COLO668 (cell line): ENCODE data around the gene SPHK1.
"Not testable (repeated sequence)": the region's sequence is repeated elsewhere in the genome, so short reads cannot be mapped to it uniquely, and the experiment has no call there.

ENCODE experiments used
- DNase-seq: peaks from one replicate; lab custom pipeline; 2025; ENCODE audit not compliant: unreplicated experiment; lab: John Stamatoyannopoulos, UW

Gene SPHK1, protein sequence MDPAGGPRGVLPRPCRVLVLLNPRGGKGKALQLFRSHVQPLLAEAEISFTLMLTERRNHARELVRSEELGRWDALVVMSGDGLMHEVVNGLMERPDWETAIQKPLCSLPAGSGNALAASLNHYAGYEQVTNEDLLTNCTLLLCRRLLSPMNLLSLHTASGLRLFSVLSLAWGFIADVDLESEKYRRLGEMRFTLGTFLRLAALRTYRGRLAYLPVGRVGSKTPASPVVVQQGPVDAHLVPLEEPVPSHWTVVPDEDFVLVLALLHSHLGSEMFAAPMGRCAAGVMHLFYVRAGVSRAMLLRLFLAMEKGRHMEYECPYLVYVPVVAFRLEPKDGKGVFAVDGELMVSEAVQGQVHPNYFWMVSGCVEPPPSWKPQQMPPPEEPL

DNA sequence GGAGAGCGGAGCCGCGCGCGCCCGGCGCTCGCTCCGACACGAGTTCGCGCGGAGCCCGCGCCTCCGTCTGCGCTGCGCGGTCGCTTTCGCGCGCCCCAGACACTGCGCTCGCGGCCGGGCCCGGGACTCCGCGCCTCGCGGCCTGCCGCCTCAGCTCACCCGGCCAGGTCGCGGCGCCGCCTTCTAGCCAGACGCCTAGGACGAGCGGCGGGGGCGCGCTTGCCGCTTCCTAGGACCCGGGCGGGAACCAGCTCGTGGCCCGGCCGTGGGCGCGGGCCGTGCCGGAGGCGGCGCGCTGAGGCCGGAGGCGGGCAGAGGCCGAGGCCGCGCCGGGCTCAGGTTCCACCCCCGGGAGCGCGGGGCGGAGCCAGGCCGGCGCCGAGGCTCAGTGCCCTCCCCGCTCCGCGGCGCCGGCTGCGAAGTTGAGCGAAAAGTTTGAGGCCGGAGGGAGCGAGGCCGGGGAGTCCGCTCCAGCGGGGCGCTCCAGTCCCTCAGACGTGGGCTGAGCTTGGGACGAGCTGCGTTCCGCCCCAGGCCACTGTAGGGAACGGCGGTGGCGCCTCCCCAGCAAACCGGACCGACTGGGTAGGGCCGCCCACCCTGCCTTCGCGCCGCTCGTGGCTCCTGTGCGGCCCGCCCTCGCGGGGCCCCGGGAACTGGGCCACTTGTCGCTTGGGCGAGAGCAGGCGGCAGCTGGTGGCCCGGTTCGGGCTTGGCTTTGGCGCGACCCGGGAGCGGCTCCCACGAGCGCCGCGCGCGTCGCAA is at the start of gene SPHK1:
SPHK1 (plus strand) TSS at position 388 of the 765 bp plus-strand sequence. CDS start 1,036 bp downstream, outside the sequence.
- peak; percentile 65 for DNase-seq

DNA sequence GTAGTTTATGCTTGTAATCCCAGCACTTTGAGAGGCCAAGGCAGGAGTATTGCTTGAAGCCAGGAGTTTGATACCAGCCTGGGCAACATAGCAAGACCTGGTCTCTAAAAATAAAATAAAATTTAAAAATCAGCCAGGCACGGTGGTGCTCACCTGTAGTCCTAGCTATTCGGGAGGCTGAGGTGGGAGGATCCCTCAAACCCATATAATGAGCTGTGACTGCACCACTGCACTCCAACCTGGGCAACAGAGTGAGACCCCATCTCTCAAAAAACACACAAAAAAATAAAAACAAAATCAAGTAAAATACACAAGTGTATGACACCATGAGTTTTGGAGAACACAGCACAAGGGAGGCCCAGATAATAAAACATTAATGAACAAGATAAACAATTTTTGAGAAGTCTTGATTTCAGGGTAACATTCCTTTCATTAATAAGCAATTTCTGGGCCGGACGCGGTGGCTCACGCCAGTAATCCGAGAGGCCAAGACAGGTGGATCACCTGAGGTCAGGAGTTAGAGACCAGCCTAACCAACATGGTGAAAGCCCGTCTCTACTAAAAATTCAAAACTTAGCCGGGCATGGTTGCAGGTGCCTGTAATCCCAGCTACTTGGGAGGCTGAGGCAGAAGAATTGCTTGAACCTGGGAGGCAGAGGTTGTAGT is 48.6 kb upstream of the SPHK1 start:
- DNase-seq = no peak

DNA sequence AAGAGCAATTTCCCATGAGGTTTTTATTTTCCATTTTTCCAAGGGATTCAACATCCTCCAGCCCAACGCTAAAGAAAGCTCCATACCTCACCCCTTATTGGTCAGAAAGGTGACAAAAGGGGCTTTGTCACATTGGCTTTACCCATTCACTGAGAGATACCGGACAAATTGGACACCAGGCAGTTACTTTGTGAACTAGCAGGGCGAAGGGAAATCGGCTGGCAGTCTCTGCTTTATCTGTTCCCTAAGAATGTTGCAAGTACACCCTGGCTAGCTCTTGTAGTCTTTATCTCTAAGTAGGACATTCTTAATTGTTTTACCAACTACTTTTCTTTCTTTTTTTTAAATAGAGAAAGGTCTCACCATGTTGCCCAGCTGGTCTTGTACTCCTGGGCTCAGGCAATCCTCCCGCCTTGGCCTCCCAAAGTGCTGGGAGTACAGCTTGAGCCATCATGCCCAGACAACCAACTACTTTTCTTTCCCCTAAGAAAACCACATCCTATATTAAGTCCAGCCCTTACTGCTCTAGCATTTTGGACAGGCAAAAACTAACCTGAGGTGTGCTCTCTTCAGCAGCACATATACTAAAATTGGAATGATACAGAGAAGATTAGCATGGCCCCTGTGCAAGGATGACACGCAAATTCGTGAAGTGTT is 47.5 kb upstream of the SPHK1 start:
- DNase-seq = no peak

DNA sequence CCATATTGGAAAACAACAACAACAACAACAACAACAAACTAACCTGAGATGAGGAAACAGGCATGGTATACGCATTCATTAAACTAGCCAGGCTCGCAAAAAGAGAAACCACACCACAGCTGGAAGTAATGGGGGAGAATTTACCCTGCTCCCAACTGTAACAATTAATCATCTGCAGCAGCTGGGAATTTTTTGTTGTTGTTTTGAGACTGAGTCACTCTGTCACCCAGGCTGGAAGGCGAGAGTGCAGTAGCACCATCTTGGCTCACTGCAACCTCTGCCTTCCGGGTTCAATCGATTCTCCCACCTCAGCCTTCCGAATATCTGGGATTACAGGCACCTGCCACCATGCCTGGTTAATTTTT is 47.0 kb upstream of the SPHK1 start:
- no peak for DNase-seq

DNA sequence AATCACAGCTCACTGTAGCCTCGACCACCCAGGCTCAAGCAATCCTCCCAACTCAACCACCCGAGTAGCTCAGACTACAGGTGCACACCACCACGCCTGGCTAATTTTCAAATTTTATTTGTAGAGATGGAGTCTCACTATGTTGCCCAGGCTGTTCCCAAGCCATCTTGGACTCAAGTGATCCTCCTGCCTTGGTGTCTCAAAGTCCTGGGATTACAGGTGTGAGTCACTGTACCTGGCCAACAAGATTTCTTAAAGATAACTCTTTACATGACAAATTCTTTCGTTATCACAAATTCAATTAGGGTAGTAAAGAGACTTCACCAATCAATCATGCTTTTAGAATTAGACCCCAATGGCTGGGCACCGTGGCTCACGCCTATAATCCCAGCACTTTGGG is 43.1 kb upstream of the SPHK1 start:
- DNase-seq = no peak

DNA sequence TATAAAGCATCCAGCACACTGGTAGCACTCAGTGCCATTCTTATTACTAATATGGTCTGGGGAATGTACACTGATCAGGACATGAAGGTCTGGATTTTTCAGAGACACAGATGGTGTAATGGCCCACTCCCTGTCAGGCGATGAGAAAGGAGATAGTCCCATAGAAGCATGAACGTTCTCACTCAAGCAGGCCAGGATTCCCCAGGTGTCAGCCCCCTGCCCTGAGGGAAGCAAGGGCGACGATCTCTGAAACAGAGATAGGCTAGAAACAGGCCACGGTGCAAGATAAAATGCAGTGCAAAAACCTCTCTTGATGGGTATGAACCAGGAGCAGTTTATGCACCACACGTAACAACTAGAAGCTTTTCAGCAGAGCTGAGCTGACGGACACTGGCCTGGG is 41.3 kb upstream of the SPHK1 start:
- no peak for DNase-seq

DNA sequence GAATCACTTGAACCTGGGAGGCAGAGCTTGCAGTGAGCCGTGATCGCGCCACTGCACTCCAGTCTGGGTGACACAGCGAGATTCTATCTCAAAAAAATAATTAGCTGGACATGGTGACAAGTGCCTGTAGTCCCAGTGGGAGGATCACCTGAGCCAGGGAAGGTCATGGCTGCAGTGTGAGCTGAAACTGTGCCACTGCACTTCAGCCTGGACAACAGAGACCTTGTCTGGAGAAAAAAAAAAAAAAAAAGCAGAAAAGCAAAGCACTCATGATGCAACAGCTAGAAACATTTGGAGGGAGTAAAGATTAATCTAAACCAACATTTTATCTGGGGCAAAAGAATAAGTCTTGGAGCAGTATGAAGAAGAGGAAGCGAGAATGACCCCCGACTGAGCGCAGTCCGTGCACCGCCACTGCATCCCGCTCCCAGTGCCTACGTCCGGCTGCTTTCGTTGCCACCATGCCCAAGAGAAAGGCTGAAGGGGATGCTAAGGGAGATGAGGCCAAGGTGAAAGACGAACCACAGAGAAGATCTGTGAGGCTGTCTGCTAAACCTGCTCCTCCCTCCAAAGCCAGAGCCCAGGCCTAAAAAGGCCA is 38.9 kb upstream of the SPHK1 start:
- DNase-seq = no peak

DNA sequence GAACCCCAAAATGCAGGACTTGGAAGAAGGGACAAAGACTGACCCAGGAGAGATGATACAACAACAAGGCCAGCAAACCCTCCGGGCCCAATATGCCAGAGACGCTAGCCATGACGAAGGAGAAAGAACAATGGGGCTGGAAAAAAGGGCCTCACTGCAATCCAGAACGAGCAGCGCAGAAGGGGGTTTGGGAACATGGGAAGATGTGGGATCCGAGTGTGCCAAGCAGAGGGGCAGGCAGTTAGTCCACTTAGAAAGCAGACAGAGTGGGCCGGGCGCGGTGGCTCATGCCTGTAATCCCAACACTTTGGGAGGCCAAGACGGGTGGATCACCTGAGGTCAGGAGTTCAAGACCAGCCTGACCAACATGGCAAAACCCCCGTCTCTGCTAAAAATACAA is 37.5 kb upstream of the SPHK1 start:
- not testable (repeated sequence) for DNase-seq

DNA sequence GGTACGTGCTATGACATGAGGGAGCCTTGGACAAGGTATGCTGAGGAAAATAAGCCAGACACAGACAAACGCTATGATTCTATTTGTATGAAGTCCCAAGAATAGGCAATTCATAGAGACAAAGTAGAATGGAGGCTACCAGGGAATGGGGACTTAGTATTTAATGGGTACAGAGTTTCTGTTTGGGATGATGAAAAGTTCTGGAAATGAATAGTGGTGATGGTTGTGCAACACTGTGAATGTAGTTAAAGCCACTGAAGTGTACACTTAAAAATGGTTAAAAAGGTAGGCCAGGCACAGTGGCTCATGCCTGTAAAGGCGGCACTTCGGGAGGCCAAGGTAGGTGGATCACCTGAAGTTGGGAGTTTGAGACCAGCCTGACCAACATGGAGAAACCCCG is 33.9 kb upstream of the SPHK1 start:
- no peak for DNase-seq

DNA sequence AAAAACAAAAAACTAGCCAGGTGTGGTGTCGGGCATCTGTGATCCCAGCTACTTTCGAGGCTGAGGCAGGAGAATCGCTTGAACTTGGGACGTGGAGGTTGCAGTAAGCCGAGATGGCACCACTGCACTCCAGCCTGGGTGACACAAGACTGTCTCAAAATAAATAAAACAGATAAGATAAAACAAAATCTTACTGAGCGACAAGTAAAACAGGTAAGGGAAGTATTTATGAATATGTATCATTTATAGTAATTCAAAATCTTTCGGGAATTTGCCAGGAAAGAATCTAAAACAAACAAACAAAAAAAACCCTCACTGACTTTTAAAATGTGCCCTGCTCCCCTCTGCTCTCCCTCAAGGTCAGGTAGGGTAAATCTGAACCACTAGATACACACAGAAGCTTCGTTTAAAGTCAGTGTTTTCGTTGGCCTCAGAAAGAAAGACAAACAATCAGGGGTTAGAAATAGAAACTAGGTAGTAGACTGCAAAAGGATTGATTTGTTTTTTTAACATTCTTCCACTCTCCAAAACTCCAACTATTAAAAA is 32.8 kb upstream of the SPHK1 start:
- DNase-seq = no peak

DNA sequence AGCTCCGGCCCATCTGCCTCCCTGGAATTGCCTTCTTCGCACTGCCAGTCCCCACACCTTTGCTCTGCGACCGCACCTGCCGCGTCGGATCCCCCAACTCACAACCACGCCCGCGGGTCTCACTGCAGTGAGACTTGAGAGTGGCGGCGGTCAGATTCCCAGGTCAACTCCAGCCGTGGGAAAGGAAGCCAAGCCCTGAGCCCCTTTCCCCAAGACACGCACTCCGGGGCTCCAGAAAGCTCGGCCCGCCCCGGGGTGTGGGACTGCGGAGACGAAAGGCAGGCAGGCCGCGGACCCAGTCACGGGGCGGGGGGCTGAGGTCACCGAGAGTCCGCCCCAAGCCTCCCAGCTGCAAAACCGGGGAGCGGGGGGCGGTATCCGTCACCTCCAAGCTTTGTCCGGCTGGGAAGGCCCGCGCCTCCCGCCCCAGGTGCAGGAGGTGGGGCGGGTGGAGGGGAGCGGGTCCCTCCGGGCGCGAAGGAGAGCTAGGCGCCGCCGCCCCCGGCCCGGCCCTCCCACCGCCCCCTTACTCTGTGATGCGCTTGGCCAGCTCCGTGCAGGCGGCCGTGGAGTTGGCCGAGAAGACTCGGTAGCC is 31.3 kb upstream of the SPHK1 start:
- DNase-seq = peak; percentile 37

DNA sequence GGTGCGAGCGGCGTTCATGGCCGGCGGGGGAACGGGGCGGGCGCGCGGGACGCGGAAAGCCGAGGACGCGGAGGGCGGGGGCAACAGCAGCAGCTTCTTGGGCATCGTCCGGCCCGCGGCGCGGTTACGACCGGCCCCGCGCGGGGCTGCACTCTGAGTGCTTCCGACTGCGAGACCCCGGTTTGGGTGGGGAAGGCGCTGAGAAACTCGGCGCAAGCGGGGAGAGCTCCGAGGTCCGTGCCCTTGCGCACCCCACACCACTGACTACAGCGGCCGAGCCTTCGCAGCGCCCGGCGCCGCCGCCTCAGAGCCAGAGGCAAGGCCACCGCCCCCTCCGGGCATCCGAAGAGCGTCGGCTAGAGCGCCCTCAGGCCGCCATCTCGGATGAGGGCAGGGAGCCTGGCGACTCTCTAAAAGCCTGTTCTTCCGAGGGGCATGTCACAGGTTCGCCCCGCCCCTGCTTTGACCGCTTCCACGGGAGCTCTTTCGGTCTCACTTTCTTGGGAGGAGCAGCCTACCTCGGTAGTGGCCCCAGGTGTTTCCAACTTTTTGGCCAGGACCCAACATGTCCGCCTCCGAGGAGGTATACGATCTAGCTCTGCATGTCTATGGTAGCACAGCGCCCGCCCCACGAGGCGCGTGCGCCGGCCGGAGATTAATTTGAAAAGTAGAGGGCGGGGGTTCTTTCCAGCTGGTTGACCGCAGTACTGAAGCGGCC is 30.7 kb upstream of the SPHK1 start, which contains the start of gene PRPSAP1:
PRPSAP1 (minus strand) TSS at position 318 of the 718 bp plus-strand sequence; CDS start at position 105, 213 bp downstream.
- peak; percentile 89 for DNase-seq

DNA sequence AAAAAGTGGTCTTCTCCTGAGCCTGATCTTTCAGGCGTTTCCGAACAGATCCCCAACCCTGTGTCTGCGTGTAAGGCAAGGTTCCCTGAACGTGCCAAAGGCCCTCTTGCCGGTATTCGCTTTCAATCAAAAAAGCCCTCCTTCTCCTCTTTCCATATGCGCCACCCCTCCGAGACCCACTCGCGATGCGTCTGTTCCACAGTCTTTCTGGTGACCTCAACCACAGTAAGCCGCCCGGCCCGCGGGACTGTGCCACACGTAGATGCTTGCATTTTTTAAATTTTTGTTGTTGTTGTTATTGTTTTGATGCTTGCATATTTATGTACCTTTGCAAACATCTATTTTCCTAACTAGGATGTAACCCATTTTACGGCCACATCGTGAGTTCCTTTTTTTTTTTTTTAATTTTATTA is 30.1 kb upstream of the SPHK1 start:
- no peak for DNase-seq

DNA sequence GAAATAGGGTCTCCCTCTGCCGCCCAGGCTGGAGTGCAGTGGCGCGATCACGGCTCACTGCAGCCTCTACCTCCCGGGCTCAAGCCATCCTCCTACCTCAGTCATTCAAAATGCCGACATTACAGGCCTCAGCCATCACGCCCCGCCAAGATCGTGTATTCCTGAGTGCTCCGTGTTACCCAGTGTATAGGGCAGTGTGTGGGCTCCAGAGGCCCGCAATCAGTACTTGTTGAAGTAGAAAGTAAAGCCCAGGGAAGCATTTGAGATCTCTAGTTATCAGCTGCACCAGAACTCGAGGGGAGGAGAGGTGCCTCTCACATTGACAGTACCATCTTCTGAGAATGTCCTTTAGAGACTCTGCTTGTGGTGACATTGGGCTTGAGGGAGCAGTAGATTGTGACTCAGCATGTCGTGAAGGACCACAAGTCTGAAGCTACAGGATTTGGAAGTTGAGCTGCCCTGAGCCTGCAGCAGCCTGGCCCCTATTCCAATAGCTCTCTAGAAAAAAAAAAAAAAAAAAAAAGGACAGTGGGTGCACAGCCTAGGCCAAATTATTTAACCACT is 29.6 kb upstream of the SPHK1 start:
- DNase-seq = no peak

DNA sequence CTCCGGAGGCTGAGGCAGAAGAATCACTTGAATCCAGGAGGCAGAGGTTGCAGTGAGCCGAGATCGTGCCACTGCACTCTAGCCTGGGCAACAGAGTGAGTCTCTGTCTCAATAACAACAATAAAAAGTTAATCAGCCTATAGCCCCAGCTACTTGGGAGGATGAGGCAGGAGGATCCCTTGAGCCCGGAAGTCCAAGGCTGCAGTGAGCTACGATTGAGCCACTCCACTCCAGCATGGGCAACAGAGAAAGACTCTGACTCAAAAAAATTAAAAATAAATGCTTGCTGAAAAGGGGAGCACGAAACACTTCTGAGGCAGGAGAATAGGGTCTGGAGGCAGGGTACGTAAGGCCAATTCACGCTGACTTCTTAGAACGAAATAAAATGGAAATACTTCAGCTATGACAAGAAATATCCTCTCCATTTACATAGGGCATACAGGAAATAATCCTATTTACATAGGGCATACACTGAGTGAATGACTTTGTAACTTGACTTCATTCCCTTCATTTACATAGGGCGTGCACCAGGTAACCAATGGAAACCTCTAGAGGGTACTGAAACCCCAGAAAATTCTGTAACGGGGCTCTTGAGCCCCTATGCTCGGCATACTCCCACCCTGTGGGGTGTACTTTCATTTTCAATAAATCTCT is 27.5 kb upstream of the SPHK1 start:
- DNase-seq = no peak

DNA sequence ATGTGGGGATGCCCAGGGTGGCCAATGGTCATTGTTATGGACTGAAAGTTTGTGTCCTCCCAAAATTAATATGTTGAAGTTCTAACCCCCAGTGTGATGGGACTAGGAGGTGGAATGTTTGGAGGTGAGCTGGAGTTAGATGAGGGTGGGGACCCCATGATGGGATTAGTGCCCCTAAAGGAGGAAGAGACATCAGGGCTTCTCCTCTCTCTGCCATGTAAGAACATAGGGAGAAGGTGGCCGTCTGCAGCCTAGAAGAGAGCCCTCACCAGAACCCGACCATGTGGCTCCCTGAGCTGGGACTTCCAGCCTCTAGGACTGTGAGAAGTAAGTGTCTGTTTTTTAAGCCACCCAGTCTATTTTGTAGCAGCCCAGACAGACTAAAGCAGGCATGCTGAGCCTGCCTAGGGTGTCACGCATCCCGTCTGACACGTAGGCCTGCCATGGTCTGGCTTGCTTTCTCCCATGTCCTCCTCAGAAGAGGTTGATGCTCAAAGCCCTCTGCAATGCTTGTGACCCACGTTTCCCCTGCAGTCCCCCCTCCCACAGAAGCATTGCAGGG is 26.7 kb upstream of the SPHK1 start:
- DNase-seq = no peak

DNA sequence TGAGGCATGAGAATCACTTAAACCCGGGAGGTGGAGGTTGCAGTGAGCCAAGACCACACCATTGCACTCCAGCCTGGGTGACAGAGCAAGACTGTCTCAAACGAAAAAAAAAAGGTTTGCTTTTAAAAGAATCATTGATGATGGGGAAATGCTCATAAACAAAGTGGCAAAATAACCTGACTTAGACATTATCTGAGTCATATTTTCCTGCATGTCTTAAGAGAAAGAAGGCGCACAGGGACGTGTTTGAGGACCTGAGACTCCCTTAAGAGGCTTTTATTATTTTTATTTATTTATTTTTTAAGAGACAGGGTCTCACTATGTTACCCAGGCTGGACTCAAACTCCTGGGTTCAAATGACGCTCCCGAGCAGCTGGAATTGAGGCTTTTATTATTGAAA is 25.0 kb upstream of the SPHK1 start:
- DNase-seq = no peak

DNA sequence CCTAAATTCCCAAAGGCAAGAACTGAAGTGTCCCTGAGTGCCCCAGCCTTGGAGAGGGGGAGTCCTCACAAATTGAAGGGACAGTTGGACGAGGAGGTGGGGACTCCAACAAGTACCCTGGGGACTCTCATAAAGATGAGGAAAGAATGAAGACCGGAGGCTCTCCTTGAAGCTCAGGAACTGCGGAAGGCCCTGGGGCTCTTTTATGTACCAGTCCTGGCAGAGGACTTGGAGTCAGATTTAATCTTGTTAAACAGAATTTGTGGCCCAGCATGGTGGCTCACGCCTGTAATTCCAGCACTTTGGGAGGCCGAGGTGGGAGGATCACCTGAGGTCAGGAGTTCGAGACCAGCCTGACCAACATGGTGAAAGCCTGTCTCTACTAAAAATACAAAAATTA is 24.6 kb upstream of the SPHK1 start:
- not testable (repeated sequence) for DNase-seq
